GM10847 (cell line): ENCODE measurements around the gene CIDEC.

Experiments used
- POLR2A ChIP-seq: IDR thresholded peaks from 2 replicates; pipeline ENCODE4 v1.6.1; 2011; ENCODE audit not compliant: insufficient read length; ENCODE audit errors: extremely low read depth

Gene CIDEC

GRCh38 chr3:9879830-9880549, at the start of gene CIDEC:
Gene CIDEC, minus strand, starts transcription at chr3:9880253. Its CDS starts 1,767 bp downstream, at chr3:9878486.
- no peak for TF ChIP-seq POLR2A

- TF ChIP-seq POLR2A, result no peak
These were observed 48.1 kb upstream of the CIDEC start for GRCh38 chr3:9928158-9928557.

GRCh38 chr3:9918261-9919038, 38.4 kb upstream of the CIDEC start:
- TF ChIP-seq POLR2A, result no peak

GRCh38 chr3:9917820-9918219, 37.8 kb upstream of the CIDEC start:
- no peak for TF ChIP-seq POLR2A

- no peak for TF ChIP-seq POLR2A
These were observed 37.0 kb upstream of the CIDEC start, which contains the start of gene IL17RC for GRCh38 chr3:9916734-9917680. Gene IL17RC, plus strand, starts transcription at chr3:9917098. Its CDS starts 218 bp downstream, at chr3:9917316.

- no peak for TF ChIP-seq POLR2A
These were observed 36.3 kb upstream of the CIDEC start for GRCh38 chr3:9916346-9916733.

- TF ChIP-seq POLR2A, result no peak
These were observed 35.4 kb upstream of the CIDEC start for GRCh38 chr3:9915254-9916141.

GRCh38 chr3:9914559-9915253, 34.7 kb upstream of the CIDEC start:
- no peak for TF ChIP-seq POLR2A

- no peak for TF ChIP-seq POLR2A
These were observed 34.0 kb upstream of the CIDEC start for GRCh38 chr3:9914011-9914410.

GRCh38 chr3:9913601-9914000, 33.5 kb upstream of the CIDEC start:
- TF ChIP-seq POLR2A, result no peak

- no peak for TF ChIP-seq POLR2A
These were observed 32.4 kb upstream of the CIDEC start for GRCh38 chr3:9912294-9912935.

GRCh38 chr3:9911863-9912262, 31.8 kb upstream of the CIDEC start:
- TF ChIP-seq POLR2A, result no peak

GRCh38 chr3:9909221-9910013, 29.4 kb upstream of the CIDEC start:
- TF ChIP-seq POLR2A, result no peak

- TF ChIP-seq POLR2A, result no peak
These were observed 28.2 kb upstream of the CIDEC start for GRCh38 chr3:9908286-9908685.
